Endothelial cell (in vitro differentiated cells): ENCODE results near the gene BABAM2. TPM values are rescaled to one million over a fixed set of nuclear protein-coding genes. Genes with fewer than 3 reads are reported as not detected.
A peak's percentile ranks its signal among the peaks of the same experiment; 100 is the strongest.

ENCODE experiments used
- DNase-seq: peaks from one replicate; pipeline ENCODE4 v3.0.0; 2021; ENCODE audit warnings: low spot score
- H3K27ac Mint-ChIP-seq: one replicate; pipeline ENCODE4 v1.8.0; 2021; ENCODE audit warnings: mixed read lengths, inconsistent platforms; ENCODE audit not compliant: unreplicated experiment
- H3K27me3 Mint-ChIP-seq: one replicate; pipeline ENCODE4 v1.8.0; 2021; ENCODE audit warnings: mild to moderate bottlenecking, moderate library complexity, mixed read lengths, inconsistent platforms; ENCODE audit not compliant: unreplicated experiment
- H3K36me3 Mint-ChIP-seq: one replicate; pipeline ENCODE4 v1.8.0; 2021; ENCODE audit warnings: mild to moderate bottlenecking, low read depth, mixed read lengths, inconsistent platforms; ENCODE audit not compliant: unreplicated experiment
- H3K4me1 Mint-ChIP-seq: one replicate; pipeline ENCODE4 v1.8.0; 2021; ENCODE audit warnings: mild to moderate bottlenecking, mixed read lengths, inconsistent platforms; ENCODE audit not compliant: unreplicated experiment
- H3K4me3 Mint-ChIP-seq: one replicate; pipeline ENCODE4 v1.8.0; 2021; ENCODE audit warnings: mild to moderate bottlenecking, mixed read lengths, inconsistent platforms; ENCODE audit not compliant: unreplicated experiment
- H3K9me3 Mint-ChIP-seq: one replicate; pipeline ENCODE4 v1.8.0; 2021; ENCODE audit warnings: mixed read lengths, inconsistent platforms; ENCODE audit not compliant: unreplicated experiment
- CTCF ChIP-seq: fragments of 200-600 bp; sonication (generic); IDR thresholded peaks from one replicate; pipeline ENCODE4 v1.5.0; 2021; ENCODE audit warnings: antibody characterized with exemption; ENCODE audit not compliant: unreplicated experiment
- total RNA-seq: library from RNA; stranded (reverse); fragmentation: NEBNext Ultra II Directional; extraction: Animal tissue kit (Norgen Biotek cat#: 25700); gene quantifications from one replicate; pipeline ENCODE4 v1.2.1, GENCODE V29; 2021; ENCODE audit not compliant: unreplicated experiment

The BABAM2 gene
- total RNA-seq, 1 donor from 2014 or later, result 40.2 TPM

DNA sequence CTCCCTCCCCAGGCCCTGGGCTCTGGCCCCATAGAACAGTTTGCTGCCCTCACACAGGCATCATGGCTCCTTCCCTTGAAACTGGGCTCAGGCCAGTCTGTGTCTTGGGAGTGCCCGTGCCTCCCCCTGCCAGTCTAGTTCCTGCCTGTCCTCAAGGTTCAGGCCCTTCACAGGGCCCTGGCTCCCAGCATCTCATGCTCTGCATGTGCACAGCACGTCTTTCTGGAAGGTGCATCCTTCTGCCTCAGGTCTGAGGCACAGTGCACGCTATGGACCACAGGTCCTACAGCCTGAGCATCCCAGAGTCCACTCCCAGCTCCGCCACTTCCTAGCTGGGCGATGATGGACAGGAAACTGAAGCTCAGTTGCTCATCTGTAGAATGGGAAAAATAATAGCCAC, 466.5 kb downstream of the BABAM2 start:
- no peaks in the 10 kb centered on the region for H3K36me3 Mint-ChIP-seq
- H3K27me3 Mint-ChIP-seq, result peaks cover 6% of the 10 kb centered on the region
- no peak overlapping the region for H3K27ac Mint-ChIP-seq
- no peak for TF ChIP-seq CTCF
- no peak overlapping the region for H3K4me3 Mint-ChIP-seq
- H3K9me3 Mint-ChIP-seq, result no peaks in the 10 kb centered on the region
- no peaks in the 10 kb centered on the region for H3K4me1 Mint-ChIP-seq
- no peak for DNase-seq

DNA sequence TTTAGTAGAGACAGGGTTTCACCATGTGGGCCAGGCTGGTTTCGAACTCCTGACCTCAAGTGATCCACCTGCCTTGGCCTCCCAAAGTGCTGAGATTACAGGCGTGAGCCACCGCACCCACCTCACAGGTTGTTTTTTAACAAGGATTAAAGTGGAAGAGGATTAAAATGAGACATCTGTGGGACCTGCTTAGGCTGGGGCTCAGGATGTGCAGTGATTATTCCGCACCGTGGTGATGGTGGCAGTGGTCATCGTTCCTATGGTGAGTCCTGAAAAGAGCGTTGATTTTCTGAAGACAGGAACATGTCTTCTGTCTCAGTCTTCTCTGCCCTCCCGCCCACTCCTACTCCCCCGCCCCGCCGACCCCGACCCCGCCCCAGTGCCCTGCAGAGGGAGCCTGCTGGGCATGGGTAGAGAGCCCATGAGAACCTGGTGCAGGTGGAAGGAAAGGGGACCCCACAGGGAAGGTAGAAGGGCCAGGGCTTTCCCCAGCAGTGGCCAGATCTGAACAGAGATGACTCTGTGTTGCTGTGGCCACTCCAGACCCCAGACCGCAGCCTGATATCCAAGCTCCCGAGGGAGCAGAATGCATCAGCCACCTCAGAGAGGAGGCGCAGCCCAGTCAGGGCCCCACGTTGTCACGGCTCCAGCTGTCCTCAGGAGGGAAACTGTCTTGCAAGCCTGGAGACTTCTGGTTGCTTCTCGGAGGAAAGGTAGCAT, 467.6 kb downstream of the BABAM2 start:
- Mint-ChIP-seq H3K4me1 (peaks cover 4% of the 10 kb centered on the region), H3K27ac (peak overlapping the region; percentile 57), H3K36me3 (no peaks in the 10 kb centered on the region), H3K27me3 (peaks cover 8% of the 10 kb centered on the region), H3K4me3 (no peak overlapping the region), H3K9me3 (no peaks in the 10 kb centered on the region)
- TF ChIP-seq CTCF, result no peak
- DNase-seq, result no peak

DNA sequence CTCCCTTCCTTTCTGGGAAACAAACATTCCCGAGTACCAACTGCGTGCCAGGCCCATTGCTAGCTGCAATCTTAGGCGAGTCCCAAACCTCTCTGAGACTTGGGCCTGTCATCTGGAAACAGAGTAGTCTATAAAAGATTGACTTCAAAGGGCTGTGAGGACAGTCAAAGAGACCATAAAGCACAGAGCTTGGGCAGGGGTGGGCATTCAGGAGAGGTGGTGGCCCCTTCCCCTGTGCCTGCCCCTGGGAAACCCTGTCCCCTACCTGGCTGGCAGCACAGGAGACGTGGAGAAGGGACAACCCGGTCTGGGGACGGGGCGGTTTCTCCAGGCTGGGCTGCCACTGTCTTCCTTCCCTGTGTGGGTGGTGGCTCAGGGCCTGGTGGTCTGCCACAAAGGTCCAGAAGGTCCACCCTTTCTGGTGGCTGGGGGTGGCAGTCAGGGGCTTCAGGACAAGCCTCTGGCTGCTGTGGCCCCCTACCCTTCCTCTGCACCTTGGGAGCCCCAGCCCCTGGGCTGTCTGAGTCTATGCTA, 468.2 kb downstream of the BABAM2 start:
- Mint-ChIP-seq H3K27me3 (peaks cover 8% of the 10 kb centered on the region), H3K4me1 (peaks cover 7% of the 10 kb centered on the region), H3K4me3 (no peak overlapping the region), H3K36me3 (no peaks in the 10 kb centered on the region), H3K27ac (no peak overlapping the region), H3K9me3 (no peaks in the 10 kb centered on the region)
- DNase-seq, result no peak
- no peak for TF ChIP-seq CTCF

GRCh38 chr2:28359222-28360057, 468.9 kb downstream of the BABAM2 start:
- Mint-ChIP-seq H3K9me3 (no peaks in the 10 kb centered on the region), H3K4me1 (peaks cover 7% of the 10 kb centered on the region), H3K36me3 (no peaks in the 10 kb centered on the region), H3K27me3 (peaks cover 8% of the 10 kb centered on the region), H3K27ac (peak overlapping the region; percentile 36), H3K4me3 (no peak overlapping the region)
- no peak for DNase-seq
- TF ChIP-seq CTCF, result no peak
